ENCODE results near the gene NRG2.

DNA sequence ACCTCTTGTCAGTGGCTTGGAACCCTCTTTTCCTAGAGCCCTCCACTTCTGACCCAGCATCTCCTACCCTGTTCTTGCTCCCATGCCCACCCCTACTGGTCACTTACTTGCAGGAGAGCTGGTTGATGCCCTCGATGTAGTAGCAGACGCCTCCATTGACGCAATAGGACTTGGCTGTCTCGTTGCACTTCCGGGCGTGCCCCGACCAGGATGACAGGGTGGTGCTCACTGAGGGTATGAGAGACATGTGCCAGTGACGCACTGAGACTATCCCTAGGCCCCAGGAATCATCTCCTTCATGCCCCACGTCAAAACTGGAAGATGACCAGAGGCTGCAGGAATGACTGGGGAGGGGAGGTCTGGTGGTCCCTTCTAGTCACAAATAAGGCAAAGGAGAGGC lies 171.5 kb downstream of the NRG2 start:
- TF ChIP-seq, protein P1, sequence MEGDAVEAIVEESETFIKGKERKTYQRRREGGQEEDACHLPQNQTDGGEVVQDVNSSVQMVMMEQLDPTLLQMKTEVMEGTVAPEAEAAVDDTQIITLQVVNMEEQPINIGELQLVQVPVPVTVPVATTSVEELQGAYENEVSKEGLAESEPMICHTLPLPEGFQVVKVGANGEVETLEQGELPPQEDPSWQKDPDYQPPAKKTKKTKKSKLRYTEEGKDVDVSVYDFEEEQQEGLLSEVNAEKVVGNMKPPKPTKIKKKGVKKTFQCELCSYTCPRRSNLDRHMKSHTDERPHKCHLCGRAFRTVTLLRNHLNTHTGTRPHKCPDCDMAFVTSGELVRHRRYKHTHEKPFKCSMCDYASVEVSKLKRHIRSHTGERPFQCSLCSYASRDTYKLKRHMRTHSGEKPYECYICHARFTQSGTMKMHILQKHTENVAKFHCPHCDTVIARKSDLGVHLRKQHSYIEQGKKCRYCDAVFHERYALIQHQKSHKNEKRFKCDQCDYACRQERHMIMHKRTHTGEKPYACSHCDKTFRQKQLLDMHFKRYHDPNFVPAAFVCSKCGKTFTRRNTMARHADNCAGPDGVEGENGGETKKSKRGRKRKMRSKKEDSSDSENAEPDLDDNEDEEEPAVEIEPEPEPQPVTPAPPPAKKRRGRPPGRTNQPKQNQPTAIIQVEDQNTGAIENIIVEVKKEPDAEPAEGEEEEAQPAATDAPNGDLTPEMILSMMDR (IDR thresholded peaks at IDR 0.05), result no peak
- TF ChIP-seq POLR2A (IDR thresholded peaks at IDR 0.05) (no peak), EP300 (IDR thresholded peaks at IDR 0.05) (no peak)

Data from ovary (tissue), 3 donors.